GM18498 (cell line): ENCODE results near the gene PKDREJ.

Experiments
- ATAC-seq: cut with Tn5 transposase; IDR thresholded peaks from one replicate; pipeline ENCODE4 v1.9.1; 2021; ENCODE audit warnings: mild to moderate bottlenecking, moderate library complexity; ENCODE audit not compliant: unreplicated experiment

PKDREJ gene

GRCh38 chr22:46240073-46240472, 23.1 kb downstream of the PKDREJ start:
- ATAC-seq: no peak

GRCh38 chr22:46239261-46240048, 23.7 kb downstream of the PKDREJ start:
- no peak for ATAC-seq

DNA sequence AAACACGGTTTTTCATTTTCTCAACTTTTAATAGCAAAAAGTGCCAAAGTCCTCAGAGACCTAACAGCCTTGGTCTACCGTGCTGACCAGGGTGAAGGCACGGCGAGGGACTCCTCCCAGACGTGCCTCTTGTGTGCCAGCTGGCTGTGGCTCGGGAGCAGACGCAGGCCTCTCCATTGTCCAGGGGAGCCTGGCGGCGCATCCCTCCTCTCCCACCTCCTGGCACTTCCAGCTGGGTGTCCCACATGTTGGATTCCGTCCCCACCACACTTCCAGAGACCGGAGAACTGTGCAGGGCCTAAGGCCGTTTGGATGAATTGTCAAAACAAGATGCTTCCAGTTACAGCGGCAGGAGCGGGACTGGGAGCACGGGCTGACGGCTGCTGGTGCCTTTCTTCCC, 24.6 kb downstream of the PKDREJ start:
- ATAC-seq: no peak

DNA sequence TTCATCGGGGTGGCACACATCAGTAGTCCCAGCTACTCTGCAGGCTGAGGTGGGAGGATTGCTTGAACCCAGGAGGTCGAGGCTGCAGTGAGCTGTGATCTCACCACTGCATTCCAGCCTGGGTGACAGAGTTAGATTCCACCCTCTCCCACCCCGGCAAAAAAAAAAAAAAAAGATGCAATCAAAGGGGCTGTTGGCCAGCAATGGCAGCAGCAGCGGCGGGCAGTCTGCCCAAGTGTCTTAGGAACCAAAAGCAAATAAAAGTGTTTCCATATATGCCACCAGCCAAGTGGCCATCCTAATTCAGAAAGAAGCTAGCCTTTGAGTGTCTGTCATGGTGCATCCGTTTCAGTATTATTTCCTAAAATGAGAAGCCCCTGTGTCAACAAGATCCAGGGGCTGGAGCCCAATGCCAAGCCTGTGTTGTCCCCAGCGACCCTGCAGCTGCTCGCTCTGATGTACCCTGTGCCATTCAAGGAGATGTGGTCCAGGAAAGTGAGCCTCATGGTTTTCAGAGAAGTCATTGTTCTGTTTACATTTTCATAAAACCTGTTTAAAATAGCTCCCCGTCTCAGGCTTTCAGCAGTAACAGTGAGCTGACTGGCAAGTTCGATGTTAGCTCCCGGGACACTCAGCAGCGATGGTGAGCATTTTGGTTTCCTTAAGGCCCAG, 25.6 kb downstream of the PKDREJ start:
- no peak for ATAC-seq

DNA sequence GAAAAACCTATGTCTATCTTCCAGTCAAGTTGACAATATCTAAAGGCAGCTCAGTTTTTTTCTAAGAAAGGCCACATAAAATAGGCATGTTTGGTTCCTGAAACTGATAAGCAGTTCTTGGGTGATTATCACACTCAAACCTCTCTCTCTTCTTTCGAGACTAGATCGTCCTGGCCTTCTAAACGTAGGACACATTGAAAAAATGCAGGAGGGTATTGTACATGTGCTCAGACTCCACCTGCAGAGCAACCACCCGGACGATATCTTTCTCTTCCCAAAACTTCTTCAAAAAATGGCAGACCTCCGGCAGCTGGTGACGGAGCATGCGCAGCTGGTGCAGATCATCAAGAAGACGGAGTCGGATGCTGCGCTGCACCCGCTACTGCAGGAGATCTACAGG, 28.2 kb downstream of the PKDREJ start:
- ATAC-seq: no peak

DNA sequence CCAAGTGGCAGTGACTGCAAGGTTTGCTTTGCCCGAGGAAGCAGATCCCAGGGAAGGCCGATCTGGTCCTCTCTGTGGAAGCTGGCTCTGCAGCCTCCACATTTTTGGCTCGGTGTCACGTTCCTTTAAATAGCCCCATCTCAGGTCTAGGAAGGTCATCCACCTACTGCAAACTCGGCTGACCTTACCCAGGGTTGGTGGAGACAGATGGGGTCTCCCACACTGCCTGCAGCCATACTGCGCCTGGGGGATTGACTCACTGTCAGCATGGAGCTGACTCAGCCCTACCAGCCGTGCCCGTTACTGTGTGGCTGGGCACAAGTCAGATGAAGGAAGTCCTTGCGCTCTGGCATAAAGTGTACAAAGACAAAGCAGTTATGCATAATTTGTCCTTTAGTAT, 29.9 kb downstream of the PKDREJ start:
- no peak for ATAC-seq

DNA sequence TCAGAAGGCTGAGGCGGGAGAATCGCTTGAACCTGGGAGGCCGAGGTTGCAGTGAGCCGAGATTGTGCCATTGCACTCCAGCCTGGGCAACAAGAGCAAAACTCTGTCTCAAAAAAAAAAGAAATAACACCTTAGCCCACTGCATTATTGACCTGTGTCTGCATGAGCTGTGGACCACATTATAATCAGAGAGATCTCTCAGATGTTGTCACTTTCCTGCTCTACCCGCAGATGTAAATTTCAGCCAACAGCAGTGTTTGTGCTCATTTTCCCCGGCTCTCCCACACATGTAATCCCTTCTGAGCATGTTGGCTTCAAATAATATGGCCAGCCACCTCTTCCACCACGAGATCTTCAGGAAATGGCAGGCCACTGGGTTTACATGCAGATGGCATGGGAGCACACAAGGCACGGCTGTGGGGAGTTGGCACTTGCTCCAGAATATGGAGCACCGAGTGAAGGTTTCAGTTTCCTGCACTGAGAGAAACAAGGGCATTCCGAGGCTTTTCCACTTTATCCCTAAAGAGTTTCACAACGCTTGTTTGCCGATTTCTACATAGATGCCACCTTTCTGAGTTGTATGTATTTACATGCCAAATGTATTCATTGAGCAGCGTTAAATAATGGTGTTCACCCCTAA, 32.8 kb downstream of the PKDREJ start:
- no peak for ATAC-seq

DNA sequence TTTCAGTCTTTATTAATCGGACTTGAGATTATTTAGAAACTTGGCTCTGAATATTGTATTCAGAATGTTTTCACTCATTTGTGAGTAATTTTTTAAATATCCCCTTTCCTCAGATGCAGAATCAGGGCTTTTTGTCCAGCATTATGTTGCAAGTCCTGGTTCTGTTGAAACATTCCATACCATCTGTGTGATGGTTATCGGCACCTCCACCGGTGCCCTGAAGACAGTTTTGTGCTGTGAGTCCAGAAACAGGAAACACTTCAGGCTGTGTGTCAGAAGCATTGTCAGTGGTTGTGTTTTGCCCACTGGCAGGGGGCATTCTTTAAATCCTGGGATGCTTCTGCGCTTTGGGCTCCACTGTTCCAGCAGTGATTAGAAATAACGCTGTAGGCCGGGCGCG, 33.4 kb downstream of the PKDREJ start:
- no peak for ATAC-seq

DNA sequence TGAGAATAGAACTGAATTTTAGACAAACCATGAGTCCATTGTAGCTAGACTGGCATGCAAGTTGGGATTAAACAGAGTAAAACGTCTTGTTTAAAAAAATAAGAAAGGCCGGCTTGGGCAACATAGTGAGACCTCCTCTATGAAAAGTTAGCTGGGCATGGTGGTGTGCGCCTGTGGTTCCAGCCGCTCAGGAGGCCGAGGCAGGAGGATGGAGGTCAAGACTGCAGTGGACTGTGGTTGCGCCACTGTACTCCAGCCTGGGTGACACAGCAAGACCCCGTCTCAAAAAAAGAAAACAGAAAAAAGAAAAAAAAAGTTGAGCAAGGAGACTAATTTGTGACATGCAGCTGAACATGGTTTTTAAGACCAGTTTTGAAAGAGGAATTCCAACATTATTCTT, 36.6 kb downstream of the PKDREJ start:
- no peak for ATAC-seq

GRCh38 chr22:46225631-46226030, 37.5 kb downstream of the PKDREJ start:
- ATAC-seq: no peak

- ATAC-seq: no peak
These were observed 38.2 kb downstream of the PKDREJ start for GRCh38 chr22:46224898-46225290.

- no peak for ATAC-seq
These were observed 38.9 kb downstream of the PKDREJ start for GRCh38 chr22:46224044-46224897.

DNA sequence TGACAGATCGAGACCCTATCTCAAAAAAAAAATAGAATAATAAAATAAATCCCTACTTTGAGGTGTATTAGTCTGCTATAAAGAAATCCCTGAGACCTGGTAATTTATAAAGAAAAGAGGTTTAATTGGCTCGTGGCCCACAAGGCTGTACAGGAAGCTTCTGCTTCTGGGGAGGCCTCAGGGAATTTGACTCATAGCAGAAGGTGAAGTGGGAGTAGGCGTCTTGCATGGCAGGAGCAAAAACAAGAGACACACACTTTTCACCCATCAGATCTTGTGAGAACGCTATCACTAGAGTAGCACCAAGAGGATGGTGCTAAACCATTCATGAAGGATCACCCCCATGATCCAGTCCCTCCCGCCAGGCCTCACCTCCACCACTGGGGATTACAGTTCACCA, 42.2 kb downstream of the PKDREJ start:
- no peak for ATAC-seq

GRCh38 chr22:46219636-46220035, 43.5 kb downstream of the PKDREJ start:
- no peak for ATAC-seq

GRCh38 chr22:46214616-46215015, 48.5 kb downstream of the PKDREJ start:
- no peak for ATAC-seq

- ATAC-seq: no peak
These were observed 49.0 kb downstream of the PKDREJ start for GRCh38 chr22:46214149-46214548.

GRCh38 chr22:46213052-46213451, 50.1 kb downstream of the PKDREJ start:
- ATAC-seq: no peak

DNA sequence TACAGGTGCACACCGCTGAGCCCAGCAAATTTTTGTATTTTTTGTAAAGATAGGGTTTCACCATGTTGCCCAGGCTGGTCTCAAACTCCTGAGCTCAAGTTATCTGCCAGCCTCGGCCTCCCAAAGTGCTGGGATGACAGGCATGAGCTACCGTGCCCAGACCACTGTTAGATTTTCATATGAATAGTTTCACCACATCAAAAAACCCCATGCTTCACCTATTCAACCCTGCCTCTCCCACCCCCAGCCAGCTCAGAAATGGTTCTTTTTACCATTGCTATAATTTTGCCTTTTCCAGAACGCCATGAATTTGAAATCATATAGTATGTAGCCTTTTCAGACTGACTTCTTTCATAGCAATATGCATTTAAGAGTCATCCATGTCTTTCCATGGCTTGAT, 50.9 kb downstream of the PKDREJ start:
- ATAC-seq: no peak

- no peak for ATAC-seq
These were observed 53.9 kb downstream of the PKDREJ start for GRCh38 chr22:46209262-46209661.
